Stimulated activated CD8-positive, alpha-beta memory T cell treated with anti-CD3 and anti-CD28 coated beads, Interleukin-12 subunit alpha, Interleukin-12 subunit beta, amount 100 ng/mL, for 24 hours (primary cell): ENCODE data around the gene ELL2.
"Not testable (repeated sequence)": the region's sequence is repeated elsewhere in the genome, so short reads cannot be mapped to it uniquely, and the experiment has no call there.

Source experiments
- DNase-seq: peaks from one replicate; pipeline ENCODE4 v3.0.0-alpha.2; 2020; ENCODE audit errors: extremely low read depth

The ELL2 gene

GRCh38 chr5:95909738-95910137 is 51.9 kb downstream of the ELL2 start:
- DNase-seq: no peak

- no peak for DNase-seq
Measured at GRCh38 chr5:95908799-95909198, 52.9 kb downstream of the ELL2 start.

GRCh38 chr5:95907740-95908706 is 53.6 kb downstream of the ELL2 start:
- DNase-seq: no peak

GRCh38 chr5:95907067-95907705 is 54.5 kb downstream of the ELL2 start:
- no peak for DNase-seq

GRCh38 chr5:95906398-95906797 is 55.3 kb downstream of the ELL2 start:
- not testable (repeated sequence) for DNase-seq

GRCh38 chr5:95904827-95905226 is 56.8 kb downstream of the ELL2 start:
- DNase-seq: no peak

GRCh38 chr5:95903838-95904237 is 57.8 kb downstream of the ELL2 start:
- DNase-seq: no peak

GRCh38 chr5:95901676-95902627 is 59.7 kb downstream of the ELL2 start:
- DNase-seq: no peak

- no peak for DNase-seq
Measured at GRCh38 chr5:95900383-95900958, 61.2 kb downstream of the ELL2 start.

GRCh38 chr5:95899829-95900228 is 61.8 kb downstream of the ELL2 start:
- no peak for DNase-seq

GRCh38 chr5:95899006-95899405 is 62.6 kb downstream of the ELL2 start:
- no peak for DNase-seq

GRCh38 chr5:95895771-95896170 is 65.9 kb downstream of the ELL2 start:
- no peak for DNase-seq

GRCh38 chr5:95895251-95895650 is 66.4 kb downstream of the ELL2 start:
- DNase-seq: no peak

- no peak for DNase-seq
Measured at GRCh38 chr5:95892784-95893354, 68.8 kb downstream of the ELL2 start.

- DNase-seq: no peak
Measured at GRCh38 chr5:95891499-95891898, 70.2 kb downstream of the ELL2 start.

- no peak for DNase-seq
Measured at GRCh38 chr5:95889076-95889475, 72.6 kb downstream of the ELL2 start.

- no peak for DNase-seq
Measured at GRCh38 chr5:95887977-95888376, 73.7 kb downstream of the ELL2 start.

- no peak for DNase-seq
Measured at GRCh38 chr5:95886340-95887044, 75.2 kb downstream of the ELL2 start.

GRCh38 chr5:95884511-95884910 is 77.1 kb downstream of the ELL2 start:
- DNase-seq: no peak

- DNase-seq: no peak
Measured at GRCh38 chr5:95884017-95884325, 77.7 kb downstream of the ELL2 start.
